DOHH2 (cell line): Measurements from ENCODE around the gene C10orf62.

Source experiments
- EZH2phosphoT487 ChIP-seq: fragments of 200-600 bp; sonication (generic); IDR thresholded peaks from 2 replicates; pipeline ENCODE4 v1.6.1; 2017; ENCODE audit warnings: borderline replicate concordance, mild to moderate bottlenecking, antibody characterized with exemption, low read length, moderate library complexity, mixed read lengths
- TF ChIP-seq, protein P1 (sequence below): fragments of 200-600 bp; sonication (generic); IDR thresholded peaks from one replicate; pipeline ENCODE4 v1.5.1; 2014; ENCODE audit warnings: antibody characterized with exemption, mild to moderate bottlenecking, low read depth, low read length; ENCODE audit not compliant: poor library complexity, severe bottlenecking

DNA sequence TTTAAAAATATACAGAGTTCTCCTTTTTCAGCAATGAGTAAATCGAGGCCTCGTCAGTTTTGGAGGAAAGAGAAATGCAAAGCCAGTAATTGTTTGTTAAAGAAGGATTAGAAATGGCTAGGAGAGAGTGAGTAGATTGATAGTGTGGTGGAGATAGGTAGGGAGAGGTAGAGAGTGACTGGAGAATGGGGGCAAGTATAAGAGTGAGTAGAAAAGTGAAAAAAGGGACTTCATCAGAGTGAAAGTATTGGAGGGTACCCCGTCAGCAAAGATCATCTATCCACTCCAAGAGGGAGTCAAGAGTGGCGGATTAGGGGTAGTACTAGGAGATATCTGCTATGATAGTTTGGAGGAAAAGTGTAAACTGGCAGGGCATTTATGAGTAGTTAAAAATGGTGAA lies 26.2 kb upstream of the C10orf62 start:
- TF ChIP-seq, protein P1, sequence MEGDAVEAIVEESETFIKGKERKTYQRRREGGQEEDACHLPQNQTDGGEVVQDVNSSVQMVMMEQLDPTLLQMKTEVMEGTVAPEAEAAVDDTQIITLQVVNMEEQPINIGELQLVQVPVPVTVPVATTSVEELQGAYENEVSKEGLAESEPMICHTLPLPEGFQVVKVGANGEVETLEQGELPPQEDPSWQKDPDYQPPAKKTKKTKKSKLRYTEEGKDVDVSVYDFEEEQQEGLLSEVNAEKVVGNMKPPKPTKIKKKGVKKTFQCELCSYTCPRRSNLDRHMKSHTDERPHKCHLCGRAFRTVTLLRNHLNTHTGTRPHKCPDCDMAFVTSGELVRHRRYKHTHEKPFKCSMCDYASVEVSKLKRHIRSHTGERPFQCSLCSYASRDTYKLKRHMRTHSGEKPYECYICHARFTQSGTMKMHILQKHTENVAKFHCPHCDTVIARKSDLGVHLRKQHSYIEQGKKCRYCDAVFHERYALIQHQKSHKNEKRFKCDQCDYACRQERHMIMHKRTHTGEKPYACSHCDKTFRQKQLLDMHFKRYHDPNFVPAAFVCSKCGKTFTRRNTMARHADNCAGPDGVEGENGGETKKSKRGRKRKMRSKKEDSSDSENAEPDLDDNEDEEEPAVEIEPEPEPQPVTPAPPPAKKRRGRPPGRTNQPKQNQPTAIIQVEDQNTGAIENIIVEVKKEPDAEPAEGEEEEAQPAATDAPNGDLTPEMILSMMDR = no peak
- TF ChIP-seq EZH2phosphoT487 = no peak
